ENCODE measurements around the gene AMPD3. TPM values are rescaled to one million over a fixed set of nuclear protein-coding genes. Genes with fewer than 3 reads are reported as not detected.

Gene AMPD3
- total and polyA plus RNA-seq, 2 donors (not counting 3 experiments of a cell fraction or from before 2014, with no cell fraction given), result 1.4 to 2.5 TPM

DNA sequence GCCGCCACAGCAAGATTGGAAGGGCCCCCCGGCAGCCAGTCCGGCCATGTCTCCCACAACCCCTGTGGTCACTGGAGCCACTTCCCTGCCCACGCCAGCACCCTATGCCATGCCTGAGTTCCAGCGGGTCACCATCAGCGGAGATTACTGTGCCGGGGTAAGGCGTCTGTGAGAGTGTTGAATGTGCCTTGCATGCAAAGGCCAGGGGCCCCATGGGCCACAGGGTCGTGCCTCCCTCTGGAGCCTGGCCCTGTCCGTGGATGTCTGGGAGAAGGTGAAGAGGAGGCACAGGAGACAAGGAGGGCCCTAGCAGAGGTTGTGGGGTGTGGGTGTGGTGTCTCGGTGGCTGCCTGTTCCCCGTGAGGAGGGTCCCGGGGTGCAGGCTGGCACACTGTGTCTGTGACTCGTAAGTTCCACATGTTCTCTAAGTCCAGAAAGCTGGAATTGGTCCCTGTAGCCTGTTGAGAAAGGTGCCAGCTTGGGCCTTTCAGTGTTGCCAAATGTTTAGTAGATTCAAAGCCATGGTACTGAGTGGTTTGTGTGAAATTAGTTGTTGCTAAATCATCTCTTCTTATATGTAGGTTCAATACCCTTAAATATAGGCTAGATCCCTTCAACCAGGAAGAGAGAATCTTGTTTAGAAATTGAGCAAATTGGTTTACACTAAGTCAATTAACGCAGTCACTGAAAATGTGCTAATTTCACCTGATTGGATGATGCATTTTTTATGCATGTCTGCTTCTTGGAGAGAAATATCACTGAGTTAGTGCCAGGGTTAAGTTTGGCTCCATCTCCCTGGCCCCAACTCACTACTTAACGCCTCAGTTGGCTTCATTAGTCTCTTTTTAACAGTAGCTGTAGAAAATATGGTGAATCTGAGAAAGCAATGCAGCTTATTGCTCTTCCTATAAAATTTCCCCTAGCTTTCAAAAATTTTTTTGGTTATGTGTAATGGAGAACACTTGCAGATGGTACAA lies 23.8 kb downstream of the AMPD3 start:
- dilution Hi-C loops (cut with MboI; ENCODE audit: extremely low pct_ligation_motif_present, low sequenced_read_pairs), result no loop called here

DNA sequence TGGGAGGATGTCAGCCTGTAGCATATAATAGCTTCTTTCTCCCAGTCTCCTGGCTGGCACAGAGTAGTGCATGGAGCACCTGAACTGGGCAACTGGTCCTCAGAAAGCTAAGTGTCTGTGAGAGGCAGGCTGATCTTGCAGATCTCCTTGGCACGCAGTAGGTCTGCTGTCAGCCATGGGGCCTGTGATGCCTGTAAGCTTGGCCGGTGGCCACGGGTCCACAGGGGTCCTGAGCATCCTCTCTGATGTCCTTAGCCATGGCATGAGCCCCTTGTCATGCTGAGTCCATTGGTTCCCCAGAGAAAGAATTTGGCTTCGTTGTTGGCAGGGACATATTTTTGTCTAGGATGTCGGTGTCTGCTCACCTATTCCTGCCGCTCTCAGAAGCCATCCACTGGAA lies 25.0 kb downstream of the AMPD3 start:
- no peak overlapping the region for H2AFZ ChIP-seq (ENCODE audit: low read depth, low read length)
- H3K9ac ChIP-seq (replicated peaks; ENCODE audit: extremely low read depth, insufficient read depth, low read length), result no peak overlapping the region
- ChIA-PET POLR2A (no interaction called here), CTCF (interaction anchor here (1.2 kb wide), 1 partner anchor 11 kb away, joined by 3 read pairs; no protein-coding TSS in a partner anchor)
- TF ChIP-seq JUN (IDR thresholded peaks at IDR 0.05; ENCODE audit: borderline replicate concordance, insufficient read depth, insufficient read length, low read depth) (no peak), FOS (IDR thresholded peaks at IDR 0.05; ENCODE audit: borderline replicate concordance, insufficient read depth, low read length) (no peak), GATA2 (IDR thresholded peaks at IDR 0.05; ENCODE audit: insufficient read depth, insufficient read length, low read depth, low read length) (no peak), POLR2A (IDR thresholded peaks at IDR 0.05; ENCODE audit: low read depth, low read length) (no peak), MYC (IDR thresholded peaks at IDR 0.05; ENCODE audit: low read depth, low read length) (no peak), POLR2AphosphoS5 (IDR thresholded peaks at IDR 0.05; ENCODE audit: insufficient read depth, low read depth, low read length) (no peak), EZH2 (IDR thresholded peaks at IDR 0.05; ENCODE audit: borderline replicate concordance, low read depth, low read length, severe bottlenecking) (no peak)
- TF ChIP-seq, protein P1, sequence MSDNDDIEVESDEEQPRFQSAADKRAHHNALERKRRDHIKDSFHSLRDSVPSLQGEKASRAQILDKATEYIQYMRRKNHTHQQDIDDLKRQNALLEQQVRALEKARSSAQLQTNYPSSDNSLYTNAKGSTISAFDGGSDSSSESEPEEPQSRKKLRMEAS (IDR thresholded peaks at IDR 0.05; ENCODE audit: insufficient read depth, insufficient read length), result no peak
- TF ChIP-seq, protein P2, sequence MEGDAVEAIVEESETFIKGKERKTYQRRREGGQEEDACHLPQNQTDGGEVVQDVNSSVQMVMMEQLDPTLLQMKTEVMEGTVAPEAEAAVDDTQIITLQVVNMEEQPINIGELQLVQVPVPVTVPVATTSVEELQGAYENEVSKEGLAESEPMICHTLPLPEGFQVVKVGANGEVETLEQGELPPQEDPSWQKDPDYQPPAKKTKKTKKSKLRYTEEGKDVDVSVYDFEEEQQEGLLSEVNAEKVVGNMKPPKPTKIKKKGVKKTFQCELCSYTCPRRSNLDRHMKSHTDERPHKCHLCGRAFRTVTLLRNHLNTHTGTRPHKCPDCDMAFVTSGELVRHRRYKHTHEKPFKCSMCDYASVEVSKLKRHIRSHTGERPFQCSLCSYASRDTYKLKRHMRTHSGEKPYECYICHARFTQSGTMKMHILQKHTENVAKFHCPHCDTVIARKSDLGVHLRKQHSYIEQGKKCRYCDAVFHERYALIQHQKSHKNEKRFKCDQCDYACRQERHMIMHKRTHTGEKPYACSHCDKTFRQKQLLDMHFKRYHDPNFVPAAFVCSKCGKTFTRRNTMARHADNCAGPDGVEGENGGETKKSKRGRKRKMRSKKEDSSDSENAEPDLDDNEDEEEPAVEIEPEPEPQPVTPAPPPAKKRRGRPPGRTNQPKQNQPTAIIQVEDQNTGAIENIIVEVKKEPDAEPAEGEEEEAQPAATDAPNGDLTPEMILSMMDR (IDR thresholded peaks at IDR 0.05; ENCODE audit: extremely low read depth in 1 of 2, insufficient read depth in 1 of 2, low read depth in 1 of 2, low read length in 2 of 2), result no peak
- DNase-seq (ENCODE audit: low read depth, low spot score) (no peak), FAIRE-seq (no peak)
- H3K9me1 ChIP-seq (replicated peaks; ENCODE audit: control insufficient read depth, extremely low read depth, insufficient read depth, low read length), result no peaks in the 10 kb centered on the region
- H3K4me1 ChIP-seq (ENCODE audit: control insufficient read depth, extremely low read depth, insufficient read depth, low read length), result no peaks in the 10 kb centered on the region
- no peaks in the 10 kb centered on the region for H3K36me3 ChIP-seq (ENCODE audit: control insufficient read depth in 2 of 2, extremely low read depth in 1 of 2, insufficient read depth in 2 of 2, low read length in 2 of 2)
- H3K27me3 ChIP-seq (ENCODE audit: control insufficient read depth in 2 of 2, insufficient read depth in 2 of 2, low read length in 2 of 2), result no peaks in the 10 kb centered on the region
- no peak overlapping the region for H3K4me3 ChIP-seq (replicated peaks in 1 of 3; ENCODE audit: insufficient read depth in 1 of 3, low read depth in 1 of 3, low read length in 3 of 3)
- H3K4me2 ChIP-seq (ENCODE audit: insufficient read depth, low read length), result no peak overlapping the region
- H4K20me1 ChIP-seq (replicated peaks; ENCODE audit: control insufficient read depth, extremely low read depth, insufficient read depth, low read length), result no peaks in the 10 kb centered on the region
- dilution Hi-C loops (cut with MboI; ENCODE audit: extremely low pct_ligation_motif_present, low sequenced_read_pairs), result no loop called here
- no TSS peak for BruUV-seq (replicated peaks)
- no peaks in the 10 kb centered on the region for H3K79me2 ChIP-seq (ENCODE audit: control insufficient read depth, insufficient read depth, low read length)
- no peaks in the 10 kb centered on the region for H3K9me3 ChIP-seq (replicated peaks; ENCODE audit: control insufficient read depth, insufficient read depth, low read length)
- H3K27ac ChIP-seq (ENCODE audit: insufficient read depth, low read depth, low read length), result no peak overlapping the region
- intact Hi-C loops (cut with micrococcal nuclease), result no loop called here

More for the DNA sequence above, 23.8 kb downstream of the AMPD3 start:
- BruUV-seq (replicated peaks), result no TSS peak
- Histone ChIP-seq H3K4me2 (ENCODE audit: insufficient read depth, low read length) (no peak overlapping the region), H3K4me1 (ENCODE audit: control insufficient read depth, extremely low read depth, insufficient read depth, low read length) (no peaks in the 10 kb centered on the region), H3K27ac (ENCODE audit: insufficient read depth, low read depth, low read length) (no peak overlapping the region), H3K9ac (replicated peaks; ENCODE audit: extremely low read depth, insufficient read depth, low read length) (no peak overlapping the region), H3K9me3 (replicated peaks; ENCODE audit: control insufficient read depth, insufficient read depth, low read length) (no peaks in the 10 kb centered on the region), H3K36me3 (ENCODE audit: control insufficient read depth in 2 of 2, extremely low read depth in 1 of 2, insufficient read depth in 2 of 2, low read length in 2 of 2) (no peaks in the 10 kb centered on the region), H4K20me1 (replicated peaks; ENCODE audit: control insufficient read depth, extremely low read depth, insufficient read depth, low read length) (no peaks in the 10 kb centered on the region), H3K27me3 (ENCODE audit: control insufficient read depth in 2 of 2, insufficient read depth in 2 of 2, low read length in 2 of 2) (no peaks in the 10 kb centered on the region), H2AFZ (ENCODE audit: low read depth, low read length) (no peak overlapping the region), H3K4me3 (replicated peaks in 1 of 3; ENCODE audit: insufficient read depth in 1 of 3, low read depth in 1 of 3, low read length in 3 of 3) (no peak overlapping the region), H3K9me1 (replicated peaks; ENCODE audit: control insufficient read depth, extremely low read depth, insufficient read depth, low read length) (no peaks in the 10 kb centered on the region), H3K79me2 (ENCODE audit: control insufficient read depth, insufficient read depth, low read length) (no peaks in the 10 kb centered on the region)
- intact Hi-C loops (cut with micrococcal nuclease), result no loop called here
- no peak for FAIRE-seq
- no peak for DNase-seq (ENCODE audit: low read depth, low spot score)
- CTCF ChIA-PET, result interaction anchor here (1.2 kb wide), 1 partner anchor 12 kb away, joined by 3 read pairs; no protein-coding TSS in a partner anchor
- TF ChIP-seq MYC (IDR thresholded peaks at IDR 0.05; ENCODE audit: low read depth, low read length), result no peak
- TF ChIP-seq POLR2AphosphoS5 (IDR thresholded peaks at IDR 0.05; ENCODE audit: insufficient read depth, low read depth, low read length), result no peak
- TF ChIP-seq, protein P1 (IDR thresholded peaks at IDR 0.05; ENCODE audit: insufficient read depth, insufficient read length), result no peak
- TF ChIP-seq EZH2 (IDR thresholded peaks at IDR 0.05; ENCODE audit: borderline replicate concordance, low read depth, low read length, severe bottlenecking), result no peak
- POLR2A ChIA-PET, result no interaction called here

All from endothelial cell of umbilical vein (primary cell).